Fibroblast of skin of right quadriceps (primary cell): Measurements from ENCODE around the gene HCFC1R1.
"Not testable (repeated sequence)": the region's sequence is repeated elsewhere in the genome, so short reads cannot be mapped to it uniquely, and the experiment has no call there.

Source experiments
- DNase-seq: peaks from one replicate; pipeline ENCODE4 v3.0.0-alpha.2; 2013

HCFC1R1 gene

DNA sequence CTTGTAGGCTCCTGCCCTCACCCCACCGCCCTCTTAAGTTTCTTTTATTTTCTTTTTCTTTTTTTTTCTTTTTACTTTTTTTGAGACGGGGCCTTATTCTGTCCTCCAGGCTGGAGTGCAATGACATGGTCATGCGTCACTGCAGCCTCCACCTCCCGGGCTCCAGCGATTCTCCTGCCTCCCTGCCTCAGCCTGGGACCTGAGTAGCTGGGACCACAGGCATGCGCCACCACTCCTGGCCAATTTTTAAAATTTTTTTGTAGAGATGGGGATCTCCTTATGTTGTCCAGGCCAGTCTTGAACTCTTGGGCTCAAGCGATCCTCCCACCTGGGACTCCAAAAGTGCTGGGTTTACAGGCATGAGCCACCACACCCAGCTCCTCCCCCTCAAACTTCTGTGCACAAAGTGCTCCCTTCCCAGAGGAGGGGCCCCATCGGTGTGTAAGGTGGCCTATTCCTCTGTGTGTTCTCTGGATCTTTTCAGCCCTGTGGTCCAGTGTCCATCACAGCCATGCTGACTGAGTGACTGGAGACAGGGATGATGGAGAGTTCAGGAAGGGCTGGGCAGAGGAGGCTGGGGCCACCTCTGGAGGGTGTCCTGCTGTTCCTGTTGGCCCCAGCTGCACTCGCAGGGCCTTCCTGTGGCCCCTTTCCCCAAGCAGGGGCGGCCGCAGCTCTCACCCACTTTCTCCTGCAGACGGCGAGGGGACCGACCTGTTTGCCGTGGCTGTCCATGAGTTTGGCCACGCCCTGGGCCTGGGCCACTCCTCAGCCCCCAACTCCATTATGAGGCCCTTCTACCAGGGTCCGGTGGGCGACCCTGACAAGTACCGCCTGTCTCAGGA, 32.8 kb upstream of the HCFC1R1 start:
- no peak for DNase-seq

DNA sequence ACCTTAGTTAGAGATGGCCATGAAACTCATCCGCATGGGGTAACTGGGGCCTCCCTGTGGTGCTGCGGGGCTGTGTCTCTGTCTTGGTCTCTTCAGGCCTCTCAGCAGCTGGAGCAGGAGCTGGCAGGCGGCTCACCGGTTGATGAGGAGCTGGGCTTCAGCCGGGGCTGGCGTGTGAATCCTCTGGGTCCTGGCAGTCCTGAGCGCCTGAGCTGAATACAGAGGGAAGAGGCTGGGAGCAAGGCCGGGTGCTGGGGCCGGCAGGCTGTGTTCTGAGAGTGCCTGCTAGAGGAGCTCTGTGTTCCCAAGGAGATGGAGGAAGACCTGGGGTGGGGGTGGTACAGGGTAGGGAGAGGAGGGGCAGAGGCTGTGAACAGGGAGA, 32.0 kb upstream of the HCFC1R1 start:
- not testable (repeated sequence) for DNase-seq

- DNase-seq, result no peak
Observed at GRCh38 chr16:3054965-3055733, 31.4 kb upstream of the HCFC1R1 start.

DNA sequence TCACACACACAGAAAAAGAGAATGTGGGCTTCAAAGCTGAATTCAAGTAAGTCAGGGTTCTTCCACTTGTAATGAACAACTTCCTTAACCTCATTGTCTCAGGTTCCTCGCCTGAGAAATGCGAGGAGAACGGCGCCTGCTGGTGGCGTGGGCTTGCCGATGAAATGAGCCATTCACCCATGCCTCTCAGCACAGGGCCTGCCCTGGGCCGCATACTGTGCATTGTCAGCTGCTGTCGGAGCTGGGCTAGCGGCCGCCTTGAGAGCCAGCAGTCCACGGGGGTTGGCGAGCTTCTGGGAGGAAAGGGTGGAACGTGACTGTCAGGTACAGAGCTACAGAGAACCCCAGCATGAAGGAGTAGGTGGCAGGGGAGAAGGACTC, 29.6 kb upstream of the HCFC1R1 start:
- not testable (repeated sequence) for DNase-seq

DNA sequence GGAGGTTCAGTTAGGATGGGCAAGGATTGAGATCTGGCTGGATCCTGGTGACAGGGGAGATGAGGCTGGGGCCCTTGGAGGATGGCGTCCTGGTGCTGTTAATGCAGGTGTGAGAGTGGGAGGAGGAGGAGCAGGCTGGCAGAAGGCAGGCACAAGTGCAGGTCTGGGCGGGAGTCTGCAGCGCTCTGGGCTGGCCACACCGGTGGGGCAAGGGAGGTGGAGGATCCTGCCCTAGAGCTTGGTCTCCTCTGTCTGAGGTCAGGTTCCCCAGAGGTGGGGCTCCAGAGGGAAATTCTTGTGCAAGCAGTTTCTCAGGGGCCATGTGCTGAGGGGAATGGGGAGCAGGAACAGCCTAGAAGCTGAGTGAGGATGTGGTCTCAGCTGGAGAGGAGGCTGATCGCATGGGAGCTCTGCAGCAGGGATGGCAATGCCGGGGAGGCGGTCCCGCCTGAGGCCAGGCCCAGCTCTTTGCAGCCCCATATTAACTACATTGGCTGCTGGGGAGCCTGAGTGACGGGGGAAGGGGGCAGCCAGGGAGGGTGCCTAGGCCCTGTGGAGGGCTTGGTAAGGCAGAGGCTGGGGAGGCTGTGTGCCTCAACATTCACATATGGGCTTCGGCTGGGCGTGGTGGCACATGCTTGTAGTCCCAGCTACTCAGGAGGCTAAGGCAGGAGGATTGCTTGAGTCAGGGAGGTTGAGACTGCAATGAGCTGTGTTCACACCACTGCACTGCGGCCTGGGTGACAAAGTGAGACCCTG, 29.0 kb upstream of the HCFC1R1 start:
- DNase-seq, result not testable (repeated sequence)

GRCh38 chr16:3051494-3051893, 27.8 kb upstream of the HCFC1R1 start:
- DNase-seq, result no peak

DNA sequence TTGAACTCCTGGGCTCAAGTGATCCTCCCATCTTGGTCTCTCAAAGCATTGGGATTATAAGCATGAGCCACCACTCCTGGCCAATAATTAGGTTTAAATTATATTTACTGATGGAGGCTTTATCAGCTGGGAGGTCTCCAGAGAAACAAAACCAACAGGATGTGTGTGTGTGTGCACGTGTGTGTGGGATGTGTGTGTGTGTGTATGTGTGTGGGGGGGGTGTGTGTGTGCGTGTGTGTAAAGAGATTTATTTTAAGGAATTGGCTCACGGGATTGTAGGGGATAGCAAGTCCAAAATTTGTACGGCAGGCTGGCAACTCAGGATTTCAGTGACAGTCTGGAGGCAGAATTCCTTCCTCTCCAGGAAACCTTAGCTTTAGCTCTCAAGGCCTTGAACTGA, 27.3 kb upstream of the HCFC1R1 start:
- no peak for DNase-seq

DNA sequence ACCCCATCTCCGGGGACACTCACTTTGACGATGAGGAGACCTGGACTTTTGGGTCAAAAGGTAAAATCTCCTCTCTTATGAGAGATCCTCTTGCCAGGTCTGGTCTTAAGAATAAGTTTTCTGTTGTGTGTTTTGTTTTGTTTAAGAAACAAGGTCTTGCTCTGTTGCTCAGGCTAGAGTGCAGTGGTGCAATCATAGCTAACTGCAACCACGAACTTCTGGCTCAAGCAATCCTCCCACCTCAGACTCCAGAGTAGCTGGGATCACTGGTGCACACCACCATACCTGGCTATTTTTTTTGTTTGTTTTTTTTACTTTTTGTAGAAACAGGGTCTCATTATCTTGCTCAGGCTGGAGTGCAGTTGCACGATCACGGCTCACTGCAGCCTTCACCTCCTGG, 26.7 kb upstream of the HCFC1R1 start:
- no peak for DNase-seq

DNA sequence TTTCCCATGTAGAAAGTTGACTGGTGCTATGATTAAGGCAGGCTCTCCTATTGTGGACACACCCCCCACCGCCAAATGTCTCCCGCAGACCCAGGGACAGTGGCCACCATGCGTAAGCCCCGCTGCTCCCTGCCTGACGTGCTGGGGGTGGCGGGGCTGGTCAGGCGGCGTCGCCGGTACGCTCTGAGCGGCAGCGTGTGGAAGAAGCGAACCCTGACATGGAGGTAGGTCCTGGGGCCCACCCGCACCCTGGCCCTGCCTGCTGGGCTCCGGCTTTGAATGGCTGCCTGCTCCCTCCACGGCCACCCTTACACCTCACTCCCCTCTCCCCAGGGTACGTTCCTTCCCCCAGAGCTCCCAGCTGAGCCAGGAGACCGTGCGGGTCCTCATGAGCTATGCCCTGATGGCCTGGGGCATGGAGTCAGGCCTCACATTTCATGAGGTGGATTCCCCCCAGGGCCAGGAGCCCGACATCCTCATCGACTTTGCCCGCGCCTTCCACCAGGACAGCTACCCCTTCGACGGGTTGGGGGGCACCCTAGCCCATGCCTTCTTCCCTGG, 26.3 kb upstream of the HCFC1R1 start:
- DNase-seq, result no peak

GRCh38 chr16:3047387-3047720, 23.6 kb upstream of the HCFC1R1 start:
- DNase-seq, result no peak

- no peak for DNase-seq
Observed at GRCh38 chr16:3046641-3047386, 23.1 kb upstream of the HCFC1R1 start.

GRCh38 chr16:3045758-3046640, 22.3 kb upstream of the HCFC1R1 start, which contains the start of gene MMP25:
Gene MMP25, plus strand, starts transcription at chr16:3046561. Its CDS starts 357 bp downstream, at chr16:3046918.
- DNase-seq, result no peak

DNA sequence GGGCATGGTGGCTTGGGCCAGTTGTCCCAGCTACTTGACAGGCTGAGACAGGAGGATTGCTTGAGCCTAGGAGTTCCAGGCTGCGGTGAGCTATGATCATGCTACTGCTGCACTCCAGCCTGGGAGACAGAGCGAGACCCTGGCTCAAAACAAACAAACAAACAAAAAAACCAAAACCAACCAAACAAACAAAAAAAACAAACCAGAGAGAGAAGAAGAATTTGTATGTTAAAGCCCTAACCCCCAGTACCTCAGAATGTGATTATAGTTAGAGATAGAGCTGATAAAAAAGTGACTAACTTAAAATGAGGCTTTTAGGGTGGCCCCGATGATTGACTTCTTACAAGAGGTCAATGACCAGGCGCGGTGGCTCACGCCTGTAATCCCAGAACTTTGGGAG, 21.0 kb upstream of the HCFC1R1 start:
- DNase-seq, result no peak

- DNase-seq, result no peak
Observed at GRCh38 chr16:3042376-3042775, 18.6 kb upstream of the HCFC1R1 start.

DNA sequence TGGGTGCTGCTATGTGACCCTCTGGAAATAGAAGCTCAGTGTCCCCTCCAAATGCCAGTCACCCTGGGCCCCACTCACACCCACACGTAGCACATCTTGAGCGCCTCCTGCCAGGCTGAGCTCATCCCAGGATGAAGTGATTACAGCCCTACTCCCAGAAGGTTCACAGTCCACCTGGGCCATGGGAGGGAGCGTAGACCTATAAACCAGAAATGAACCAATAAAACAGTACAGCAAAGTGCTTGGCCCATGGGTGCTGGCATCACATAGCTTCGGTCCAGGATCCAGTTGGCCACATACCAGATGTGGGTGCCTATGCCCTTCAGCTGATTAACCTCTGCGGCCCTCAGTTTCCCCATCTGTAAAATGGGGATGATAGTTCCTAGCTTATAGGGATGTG, 15.2 kb upstream of the HCFC1R1 start:
- no peak for DNase-seq

GRCh38 chr16:3038256-3038655, 14.5 kb upstream of the HCFC1R1 start:
- no peak for DNase-seq

GRCh38 chr16:3036726-3037315, 13.1 kb upstream of the HCFC1R1 start, which contains the start of gene BICDL2:
Gene BICDL2, minus strand, starts transcription at chr16:3036944. Its CDS starts 1,448 bp downstream, at chr16:3035496.
- no peak for DNase-seq

DNA sequence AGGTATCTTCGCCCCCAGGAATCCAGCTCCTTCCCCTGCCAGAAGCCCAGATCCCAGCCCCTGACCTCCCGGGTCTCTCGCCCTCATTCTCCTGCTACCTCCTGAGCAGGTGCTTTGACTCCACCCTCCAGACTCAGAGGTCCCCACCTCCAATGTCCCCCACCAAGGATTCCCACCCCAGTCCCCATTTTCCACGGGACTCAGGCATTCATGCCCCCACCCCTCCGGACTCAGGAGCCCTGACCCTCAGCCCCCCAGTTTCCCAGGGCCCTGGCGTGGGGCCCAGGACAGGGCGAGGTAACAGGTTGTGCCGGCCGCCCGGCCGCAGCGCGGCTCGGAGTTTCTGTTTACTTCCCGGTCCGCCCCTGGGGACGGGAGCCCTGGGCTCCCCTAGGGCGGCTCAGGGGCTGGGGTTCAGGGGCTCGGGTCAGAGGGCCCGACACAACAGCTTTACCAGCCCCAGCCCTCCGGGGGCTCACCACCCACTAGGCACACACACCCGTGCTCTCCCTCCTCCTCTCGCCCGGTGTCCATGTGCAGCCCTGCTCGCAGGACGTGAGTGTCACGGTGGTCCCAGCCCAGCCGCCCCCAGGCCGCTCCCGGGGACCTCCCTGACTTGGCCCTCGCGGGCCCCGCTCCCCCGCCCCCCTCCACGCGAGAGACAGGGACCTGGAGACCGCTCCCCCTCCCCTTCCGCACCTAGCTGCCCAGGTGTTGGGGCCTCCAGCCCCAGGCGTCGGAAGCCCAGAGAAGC, 12.4 kb upstream of the HCFC1R1 start:
- no peak for DNase-seq

DNA sequence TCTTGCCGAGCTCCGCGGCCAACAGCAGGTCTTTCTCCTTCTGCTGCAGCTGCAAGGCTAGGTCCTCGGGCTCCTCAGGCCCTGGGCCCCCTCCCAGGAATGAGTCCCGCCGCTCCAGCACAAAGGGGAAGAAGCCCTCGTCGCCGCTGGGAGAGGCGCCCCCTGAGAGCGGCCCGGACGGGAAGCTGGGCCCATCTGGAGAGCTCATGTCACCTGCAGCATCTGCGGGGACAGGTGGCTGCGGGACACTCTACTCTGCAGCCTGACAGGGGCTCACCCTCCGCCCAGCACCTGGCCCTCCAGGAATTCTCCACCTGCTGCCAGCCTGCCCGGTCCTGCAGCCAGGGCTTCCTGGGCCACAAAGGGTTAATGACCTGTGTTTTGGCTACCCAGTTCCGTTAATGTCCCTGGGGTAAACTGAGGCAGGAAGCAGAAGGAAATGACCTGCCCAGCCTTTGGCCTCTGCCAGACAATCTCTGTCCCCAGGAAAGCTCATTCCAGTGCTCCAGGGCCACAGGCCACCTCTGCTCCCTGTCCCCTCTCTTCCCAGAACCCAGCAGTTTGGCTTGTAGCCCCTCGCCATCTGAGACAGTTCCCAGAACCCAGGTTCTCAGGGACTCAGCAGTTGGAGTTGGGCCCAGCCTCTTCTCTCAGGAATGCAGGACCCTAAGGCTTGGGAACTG, 11.7 kb upstream of the HCFC1R1 start:
- no peak for DNase-seq

DNA sequence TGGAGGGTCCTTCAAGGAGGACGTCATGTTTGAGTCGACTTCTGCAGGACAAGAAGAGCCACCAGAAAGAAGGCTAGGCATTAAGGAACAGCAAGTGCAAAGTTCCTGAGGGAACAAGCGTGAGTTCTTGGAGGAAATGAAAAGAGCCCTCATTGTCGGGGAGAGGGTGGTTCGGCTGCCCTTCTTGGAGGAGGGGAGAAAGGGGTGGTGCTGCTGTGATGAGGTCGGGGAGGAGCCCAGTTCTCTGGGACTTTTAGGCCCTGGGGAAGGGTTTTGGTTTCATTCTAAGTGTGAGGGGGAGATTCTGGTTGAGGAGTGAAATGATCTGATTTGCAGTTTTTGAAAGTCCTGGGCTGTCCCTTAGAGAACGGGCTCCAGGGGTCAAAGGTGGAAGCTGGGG, 8.9 kb upstream of the HCFC1R1 start:
- no peak for DNase-seq
